ES-I3 (cell line): Measurements from ENCODE around the gene MNX1.
A peak's percentile ranks its signal among the peaks of the same experiment; 100 is the strongest.

Experiments
- H3K36me3 ChIP-seq: 2 replicates; pipeline ENCODE4 v1.6.1; 2013; ENCODE audit warnings: mild to moderate bottlenecking, low read length, control low read depth, moderate library complexity; ENCODE audit not compliant: insufficient read depth
- H3K4me1 ChIP-seq: 2 replicates; pipeline ENCODE4 v1.6.1; 2013; ENCODE audit warnings: mild to moderate bottlenecking, control low read depth, low read length; ENCODE audit not compliant: insufficient read depth
- H3K9ac ChIP-seq: 2 replicates; pipeline ENCODE4 v1.6.1; 2013; ENCODE audit warnings: low read depth, mild to moderate bottlenecking, low read length, moderate library complexity
- H3K9me3 ChIP-seq: 2 replicates; pipeline ENCODE4 v1.6.1; 2013; ENCODE audit warnings: mild to moderate bottlenecking, low read length, moderate library complexity; ENCODE audit not compliant: control insufficient read depth, insufficient read depth

The MNX1 gene

GRCh38 chr7:157005456-157006204, 4.8 kb downstream of the MNX1 start:
- Histone ChIP-seq H3K4me1 (peaks cover 8% of the 10 kb centered on the region), H3K9me3 (no peaks in the 10 kb centered on the region; the same call in 1 of the 2 replicates), H3K9ac (peak overlapping the region; percentile 16; the same call in 1 of the 2 replicates), H3K36me3 (no peaks in the 10 kb centered on the region)

DNA sequence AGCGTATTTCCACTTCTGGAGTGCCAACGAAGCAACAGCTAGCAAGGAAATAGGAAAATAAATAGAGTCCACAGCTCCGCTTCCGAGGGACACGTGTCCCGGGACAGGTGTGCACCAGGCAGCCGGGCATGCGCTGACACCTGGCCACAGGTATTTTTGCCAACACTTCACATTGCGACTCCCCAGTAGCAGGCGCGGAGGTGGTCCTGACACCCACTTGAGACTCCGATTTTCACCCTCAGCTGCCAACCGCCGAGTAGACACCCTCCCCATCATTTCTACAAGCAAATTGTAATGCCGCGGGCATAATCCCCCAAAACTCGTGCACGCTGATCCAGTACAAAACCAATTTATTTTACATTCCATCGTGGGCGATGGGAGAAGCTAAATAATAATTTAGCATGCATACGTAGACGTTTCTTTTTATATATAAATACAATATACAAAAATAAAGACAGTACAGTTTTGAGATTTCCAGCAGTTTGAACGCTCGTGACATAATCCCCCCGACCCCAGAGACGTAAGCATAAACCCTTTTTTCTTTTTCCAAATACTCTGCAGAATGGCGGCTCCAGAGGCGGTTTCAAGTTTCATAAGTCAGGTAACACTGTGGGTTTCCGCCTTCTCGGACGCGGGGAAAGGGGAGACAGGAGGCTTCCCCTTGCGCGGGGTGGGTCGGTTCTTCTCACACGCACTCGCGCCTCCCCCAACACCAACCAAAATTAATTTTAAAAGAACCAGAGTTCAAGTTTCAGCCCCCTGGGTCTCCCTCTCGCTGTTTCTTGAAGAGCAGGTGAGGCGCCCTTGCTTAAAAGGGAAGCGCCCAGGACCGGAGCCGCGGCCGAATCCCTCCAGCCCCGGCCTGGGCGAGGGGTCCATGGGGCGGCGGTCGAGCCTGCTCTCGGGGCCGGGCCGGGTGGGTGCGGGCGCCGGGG, 5.7 kb downstream of the MNX1 start:
- peaks cover 8% of the 10 kb centered on the region for H3K4me1 ChIP-seq
- no peaks in the 10 kb centered on the region; the same call in 1 of the 2 replicates for H3K9me3 ChIP-seq
- peak overlapping the region; percentile 11; the same call in 1 of the 2 replicates for H3K9ac ChIP-seq
- no peaks in the 10 kb centered on the region for H3K36me3 ChIP-seq

GRCh38 chr7:157003756-157004520, 6.5 kb downstream of the MNX1 start:
- Histone ChIP-seq H3K9ac (peak overlapping the region; percentile 11; the same call in 1 of the 2 replicates), H3K9me3 (no peaks in the 10 kb centered on the region; the same call in 1 of the 2 replicates), H3K36me3 (no peaks in the 10 kb centered on the region), H3K4me1 (peaks cover 12% of the 10 kb centered on the region)

GRCh38 chr7:157003445-157003755, 7.1 kb downstream of the MNX1 start:
- no peaks in the 10 kb centered on the region; the same call in 1 of the 2 replicates for H3K9me3 ChIP-seq
- H3K4me1 ChIP-seq, result peaks cover 12% of the 10 kb centered on the region
- H3K9ac ChIP-seq, result no peak overlapping the region; the same call in 1 of the 2 replicates
- H3K36me3 ChIP-seq, result no peaks in the 10 kb centered on the region

DNA sequence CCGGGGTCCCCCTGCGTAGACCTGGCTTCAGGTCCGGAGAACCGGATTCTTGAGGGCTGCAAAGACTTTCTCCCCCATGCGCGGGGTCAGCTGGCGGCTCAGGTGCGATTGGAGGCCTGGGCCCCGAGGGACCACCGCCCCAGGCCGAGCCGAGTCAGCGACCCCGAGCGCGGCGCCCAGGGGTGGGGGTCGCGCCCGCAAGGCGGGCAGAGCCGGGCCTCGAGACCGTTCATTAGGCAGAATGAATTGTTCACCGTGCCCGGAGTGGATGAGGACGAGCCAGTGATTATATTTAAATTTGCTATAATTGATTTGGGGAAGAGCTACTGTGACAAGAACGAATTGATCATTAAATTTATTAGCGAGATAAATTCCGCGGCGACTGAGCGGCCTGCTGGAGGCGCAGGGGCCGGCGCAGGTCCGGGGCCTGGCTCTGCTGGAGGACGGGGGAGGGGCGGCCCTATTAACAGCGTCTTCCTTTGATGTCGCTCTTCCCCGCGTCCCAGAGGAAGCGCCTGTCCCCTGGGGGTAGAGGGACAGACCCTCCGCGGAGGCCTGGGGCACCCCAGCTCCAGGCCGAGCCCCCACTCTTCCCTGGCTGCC, 7.5 kb downstream of the MNX1 start:
- H3K36me3 ChIP-seq, result no peaks in the 10 kb centered on the region
- no peaks in the 10 kb centered on the region; the same call in 1 of the 2 replicates for H3K9me3 ChIP-seq
- H3K4me1 ChIP-seq, result peaks cover 12% of the 10 kb centered on the region
- H3K9ac ChIP-seq, result peak overlapping the region; percentile 42; the same call in 1 of the 2 replicates

GRCh38 chr7:157001920-157002818, 8.3 kb downstream of the MNX1 start:
- peaks cover 12% of the 10 kb centered on the region for H3K4me1 ChIP-seq
- H3K9ac ChIP-seq, result peak overlapping the region; percentile 42; the same call in 1 of the 2 replicates
- H3K36me3 ChIP-seq, result no peaks in the 10 kb centered on the region
- no peaks in the 10 kb centered on the region; the same call in 1 of the 2 replicates for H3K9me3 ChIP-seq

DNA sequence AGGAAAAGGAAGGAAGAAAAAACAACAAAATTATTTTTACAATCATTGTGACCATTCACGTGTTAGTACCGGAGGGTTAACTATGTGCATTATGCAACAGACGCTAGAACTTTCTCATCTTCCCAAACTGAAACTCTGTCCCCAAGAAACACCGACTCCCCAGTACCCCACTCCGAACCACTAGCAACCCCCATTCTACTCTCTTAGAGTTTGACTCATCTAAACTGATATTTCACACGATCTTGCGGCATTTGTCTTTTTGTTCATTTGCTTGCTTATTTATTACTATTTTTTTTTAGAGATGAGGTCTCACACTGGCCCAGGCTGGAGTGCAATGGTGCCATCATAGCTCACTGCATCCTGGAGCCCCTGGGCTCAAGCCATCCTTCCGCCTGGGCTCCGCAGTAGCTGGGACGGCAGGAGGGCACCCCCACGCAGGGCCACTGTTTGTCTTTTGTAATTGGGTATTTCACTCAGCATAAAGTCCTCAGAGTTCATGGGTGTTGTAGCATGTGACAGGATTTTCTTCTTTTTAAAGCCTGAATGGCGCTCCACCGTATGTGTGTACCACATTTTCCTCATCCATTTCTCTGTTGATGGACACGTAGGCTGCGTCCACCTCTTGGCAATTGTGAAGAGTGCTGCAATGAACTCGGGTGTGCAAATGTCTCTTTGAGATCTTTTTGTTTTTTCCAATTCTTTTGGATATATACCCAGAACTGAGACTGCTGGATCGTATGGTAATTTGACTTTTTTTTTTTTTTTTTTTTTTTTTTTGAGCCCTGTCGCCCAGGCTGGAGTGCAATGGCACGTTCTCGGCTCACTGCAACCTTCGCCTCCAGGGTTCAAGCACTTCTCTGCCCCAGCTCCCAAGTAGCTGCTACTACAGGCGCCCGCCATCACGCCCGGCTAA, 9.5 kb downstream of the MNX1 start:
- Histone ChIP-seq H3K4me1 (peaks cover 12% of the 10 kb centered on the region), H3K36me3 (no peaks in the 10 kb centered on the region), H3K9ac (peak overlapping the region; percentile 49), H3K9me3 (no peaks in the 10 kb centered on the region; the same call in 1 of the 2 replicates)

DNA sequence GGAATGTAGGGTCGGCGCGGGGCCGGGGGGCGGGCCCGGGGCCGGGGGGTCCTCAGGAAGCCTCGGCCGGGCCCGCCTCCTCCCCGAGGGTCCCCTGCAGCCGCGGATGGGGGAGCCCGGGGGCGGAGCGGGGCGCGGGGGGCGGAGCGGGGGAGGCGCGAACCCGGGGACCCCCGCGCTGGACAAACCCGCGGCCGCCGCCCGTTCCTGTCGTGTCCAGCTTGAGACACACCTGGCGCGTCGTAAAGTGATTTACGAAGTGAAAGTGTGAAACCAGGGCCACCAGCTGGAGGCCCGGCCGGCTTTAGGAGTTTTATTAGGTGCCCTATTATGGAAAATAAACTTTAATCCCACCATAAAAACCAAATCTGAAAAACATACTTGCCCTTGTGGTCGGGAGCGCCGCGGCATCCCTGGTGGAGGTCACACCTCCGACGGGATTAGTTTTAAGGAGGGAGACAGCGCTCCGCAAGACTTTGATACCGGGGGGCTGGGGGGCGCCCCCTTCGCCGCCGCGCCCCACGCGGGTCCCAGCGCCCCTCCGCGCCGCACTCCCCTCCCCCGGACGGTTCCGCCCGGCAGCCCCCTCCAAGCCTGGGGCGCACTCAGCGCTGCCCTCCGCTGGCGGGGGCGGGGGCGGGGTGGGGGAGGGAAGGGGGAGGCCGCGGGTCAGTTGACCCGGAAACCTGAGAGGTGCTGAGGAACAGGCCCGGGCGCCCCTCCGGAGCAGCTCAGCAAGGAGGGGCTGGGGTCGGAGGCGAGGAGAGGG, 10.3 kb downstream of the MNX1 start:
- Histone ChIP-seq H3K9me3 (no peaks in the 10 kb centered on the region; the same call in 1 of the 2 replicates), H3K4me1 (peaks cover 12% of the 10 kb centered on the region), H3K9ac (peak overlapping the region; percentile 49; the same call in 1 of the 2 replicates), H3K36me3 (no peaks in the 10 kb centered on the region)

DNA sequence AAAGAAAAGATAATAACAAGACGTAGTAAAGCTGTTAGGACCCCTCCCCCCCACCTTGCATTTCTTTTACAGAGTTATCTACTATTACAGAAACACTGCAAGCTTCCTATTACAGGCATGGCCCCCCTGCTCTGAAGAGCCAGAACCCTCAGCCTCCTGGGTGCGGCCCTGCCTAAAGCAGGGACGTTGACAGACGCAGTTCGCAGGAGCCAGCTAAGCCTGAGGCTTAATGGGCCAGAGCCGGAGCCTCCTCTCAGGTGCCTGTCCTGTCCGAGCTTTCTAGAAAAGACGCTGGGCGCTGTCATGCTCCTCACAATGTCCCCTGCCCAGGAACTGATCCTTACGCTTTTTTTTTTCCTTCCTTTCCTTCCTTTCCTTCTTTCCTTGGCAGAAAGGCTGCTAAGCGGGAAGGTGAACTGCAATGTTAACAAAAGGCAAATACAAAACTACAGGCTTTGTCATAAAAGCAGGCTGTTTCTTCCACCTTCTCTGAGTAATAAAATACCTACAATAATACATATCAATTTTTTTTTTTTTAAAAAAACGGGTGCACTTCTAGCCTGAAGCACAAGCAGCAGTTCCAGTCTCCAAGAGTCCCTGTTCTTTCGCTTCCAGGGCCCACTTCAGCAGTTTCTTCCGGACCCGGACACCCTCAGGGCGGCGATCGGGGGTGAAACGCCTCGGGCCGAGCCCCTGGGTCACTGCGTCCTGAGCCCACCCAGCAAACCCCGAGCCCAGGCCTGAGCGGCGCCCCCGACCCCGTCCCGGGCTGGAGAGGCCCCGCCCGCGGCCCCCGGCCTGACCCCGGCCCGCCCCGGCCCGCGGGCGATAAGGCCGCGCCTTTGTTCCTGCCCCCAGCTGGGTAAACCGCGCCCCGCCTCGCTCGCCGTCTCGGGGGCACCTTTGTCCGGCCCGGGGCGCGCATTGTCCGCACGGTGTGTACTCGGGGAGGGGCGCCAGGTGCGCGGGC, 11.2 kb downstream of the MNX1 start:
- H3K9ac ChIP-seq, result peak overlapping the region; percentile 14; the same call in 1 of the 2 replicates
- H3K4me1 ChIP-seq, result peaks cover 12% of the 10 kb centered on the region
- no peaks in the 10 kb centered on the region; the same call in 1 of the 2 replicates for H3K9me3 ChIP-seq
- no peaks in the 10 kb centered on the region for H3K36me3 ChIP-seq

DNA sequence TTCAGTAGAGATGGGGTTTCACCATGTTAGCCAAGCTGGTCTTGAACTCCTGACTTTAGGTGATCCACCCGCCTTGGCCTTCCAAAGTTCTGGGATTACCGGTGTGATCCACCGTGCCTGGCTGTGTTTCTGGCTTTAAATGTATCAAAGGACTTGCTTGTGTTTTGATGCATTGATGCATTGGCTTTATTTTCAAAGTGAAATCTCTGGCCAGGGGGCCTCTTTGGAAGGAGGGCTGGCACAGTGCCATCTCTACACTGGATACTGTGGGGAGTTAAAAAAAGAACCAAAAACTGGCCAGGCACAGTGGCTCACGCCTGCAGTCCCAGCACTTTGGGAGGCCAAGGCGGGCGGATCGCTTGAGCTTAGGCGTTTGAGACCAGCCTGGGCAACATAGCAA, 16.0 kb downstream of the MNX1 start:
- no peaks in the 10 kb centered on the region for H3K36me3 ChIP-seq
- no peak overlapping the region for H3K9ac ChIP-seq
- H3K9me3 ChIP-seq, result no peaks in the 10 kb centered on the region
- peaks cover 3% of the 10 kb centered on the region; the same call in 1 of the 2 replicates for H3K4me1 ChIP-seq

DNA sequence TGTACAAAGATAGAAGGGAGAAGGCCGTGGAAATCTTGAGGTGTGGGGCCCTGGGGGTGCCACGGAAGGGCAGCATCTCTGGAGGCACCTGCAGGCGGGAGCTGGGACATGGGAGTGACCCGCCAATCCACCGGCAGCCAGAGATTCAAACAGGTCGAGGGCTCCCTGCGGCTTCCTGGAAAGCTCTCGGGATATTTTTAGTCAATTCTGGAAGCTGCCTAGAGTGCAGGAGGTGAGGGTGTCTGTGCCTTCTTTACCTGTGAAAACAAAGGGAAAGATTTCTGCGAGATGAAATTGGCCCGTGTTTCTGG, 16.6 kb downstream of the MNX1 start:
- H3K9me3 ChIP-seq, result no peaks in the 10 kb centered on the region
- H3K36me3 ChIP-seq, result no peaks in the 10 kb centered on the region
- H3K9ac ChIP-seq, result no peak overlapping the region
- H3K4me1 ChIP-seq, result no peaks in the 10 kb centered on the region
